ENCODE results near the gene GPATCH1.

The GPATCH1 gene

DNA sequence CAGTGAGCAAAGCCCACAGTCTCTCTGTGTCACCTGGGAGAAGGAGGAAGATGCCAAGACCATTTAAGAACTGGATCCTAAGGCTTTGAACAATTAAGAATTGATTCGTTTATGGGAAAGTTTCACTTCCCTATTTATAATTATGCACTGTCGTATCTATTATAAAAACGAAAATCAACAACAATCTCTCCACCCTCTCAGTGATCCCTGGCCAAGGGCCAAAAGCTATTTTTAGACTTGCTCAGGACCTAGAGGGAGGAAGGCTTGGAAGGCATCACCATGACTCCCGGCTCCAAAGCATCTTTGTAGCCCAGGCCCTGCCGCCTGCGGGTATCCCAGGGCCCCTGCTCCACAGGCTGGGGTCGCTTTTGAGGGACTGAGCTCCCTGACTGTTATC lies 17.6 kb upstream of the GPATCH1 start:
- no peak overlapping the region for H3K27ac ChIP-seq (ENCODE audit: insufficient read depth, low read length, poor library complexity, severe bottlenecking)
- H3K4me1 ChIP-seq (ENCODE audit: control insufficient read depth, insufficient read depth, low read length, poor library complexity, severe bottlenecking) = peaks cover 13% of the 10 kb centered on the region
- H3K36me3 ChIP-seq (ENCODE audit: control insufficient read depth, insufficient read depth, low read length) = no peaks in the 10 kb centered on the region
- peaks cover 12% of the 10 kb centered on the region for H3K27me3 ChIP-seq (replicated peaks; ENCODE audit: control insufficient read depth, insufficient read depth, low read length, poor library complexity, severe bottlenecking)
- no peaks in the 10 kb centered on the region for H3K9me3 ChIP-seq (ENCODE audit: control insufficient read depth, low read length)
- DNase-seq = no peak
- no peak overlapping the region for H3K4me3 ChIP-seq (ENCODE audit: insufficient read depth, low read depth, low read length, poor library complexity, severe bottlenecking)

DNA sequence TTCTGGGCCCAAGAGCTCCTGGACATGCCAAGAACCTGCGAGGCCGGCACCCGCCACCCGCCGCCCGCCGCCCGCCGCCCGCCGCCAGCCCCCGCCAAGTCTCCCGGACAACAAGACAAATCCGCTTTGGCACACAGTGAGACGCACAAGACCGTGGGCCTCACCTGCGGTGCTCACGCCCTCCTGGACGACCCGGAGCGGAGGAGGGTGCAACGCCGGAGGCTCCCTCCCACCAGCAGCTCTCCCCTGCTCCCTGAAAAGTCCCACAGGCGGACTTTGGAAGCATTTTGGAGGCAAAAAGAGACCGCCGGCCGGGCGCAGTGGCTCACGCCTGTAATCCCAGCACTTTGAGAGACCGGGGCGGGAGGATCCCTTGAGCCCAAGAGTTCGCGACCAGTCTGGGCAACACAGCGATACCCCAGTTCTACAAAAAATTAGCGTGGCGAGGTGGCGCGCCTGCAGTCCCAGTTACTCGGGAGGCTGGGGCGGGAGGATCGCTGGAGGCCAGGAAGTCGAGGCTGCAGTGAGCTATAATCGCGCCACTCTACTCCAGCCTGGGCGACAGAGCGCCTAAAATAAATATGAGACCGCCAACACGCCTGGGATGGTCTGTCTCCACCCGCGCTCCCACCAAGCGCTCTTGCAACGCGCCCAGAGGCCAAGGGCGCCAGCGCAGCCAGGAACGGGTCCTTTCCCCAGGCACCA lies 17.1 kb upstream of the GPATCH1 start:
- H3K27ac ChIP-seq (ENCODE audit: insufficient read depth, low read length, poor library complexity, severe bottlenecking) = no peak overlapping the region
- H3K4me1 ChIP-seq (ENCODE audit: control insufficient read depth, insufficient read depth, low read length, poor library complexity, severe bottlenecking) = peaks cover 13% of the 10 kb centered on the region
- H3K4me3 ChIP-seq (ENCODE audit: insufficient read depth, low read depth, low read length, poor library complexity, severe bottlenecking) = no peak overlapping the region
- peaks cover 12% of the 10 kb centered on the region for H3K27me3 ChIP-seq (replicated peaks; ENCODE audit: control insufficient read depth, insufficient read depth, low read length, poor library complexity, severe bottlenecking)
- no peaks in the 10 kb centered on the region for H3K9me3 ChIP-seq (ENCODE audit: control insufficient read depth, low read length)
- no peaks in the 10 kb centered on the region for H3K36me3 ChIP-seq (ENCODE audit: control insufficient read depth, insufficient read depth, low read length)
- no peak for DNase-seq

- H3K9me3 ChIP-seq (ENCODE audit: control insufficient read depth, low read length) = no peaks in the 10 kb centered on the region
- peaks cover 12% of the 10 kb centered on the region for H3K27me3 ChIP-seq (replicated peaks; ENCODE audit: control insufficient read depth, insufficient read depth, low read length, poor library complexity, severe bottlenecking)
- no peak overlapping the region for H3K4me3 ChIP-seq (ENCODE audit: insufficient read depth, low read depth, low read length, poor library complexity, severe bottlenecking)
- H3K27ac ChIP-seq (ENCODE audit: insufficient read depth, low read length, poor library complexity, severe bottlenecking) = no peak overlapping the region
- peaks cover 13% of the 10 kb centered on the region for H3K4me1 ChIP-seq (ENCODE audit: control insufficient read depth, insufficient read depth, low read length, poor library complexity, severe bottlenecking)
- H3K36me3 ChIP-seq (ENCODE audit: control insufficient read depth, insufficient read depth, low read length) = no peaks in the 10 kb centered on the region
- DNase-seq = no peak
Measured at GRCh38 chr19:33064458-33064791, 16.6 kb upstream of the GPATCH1 start.

DNA sequence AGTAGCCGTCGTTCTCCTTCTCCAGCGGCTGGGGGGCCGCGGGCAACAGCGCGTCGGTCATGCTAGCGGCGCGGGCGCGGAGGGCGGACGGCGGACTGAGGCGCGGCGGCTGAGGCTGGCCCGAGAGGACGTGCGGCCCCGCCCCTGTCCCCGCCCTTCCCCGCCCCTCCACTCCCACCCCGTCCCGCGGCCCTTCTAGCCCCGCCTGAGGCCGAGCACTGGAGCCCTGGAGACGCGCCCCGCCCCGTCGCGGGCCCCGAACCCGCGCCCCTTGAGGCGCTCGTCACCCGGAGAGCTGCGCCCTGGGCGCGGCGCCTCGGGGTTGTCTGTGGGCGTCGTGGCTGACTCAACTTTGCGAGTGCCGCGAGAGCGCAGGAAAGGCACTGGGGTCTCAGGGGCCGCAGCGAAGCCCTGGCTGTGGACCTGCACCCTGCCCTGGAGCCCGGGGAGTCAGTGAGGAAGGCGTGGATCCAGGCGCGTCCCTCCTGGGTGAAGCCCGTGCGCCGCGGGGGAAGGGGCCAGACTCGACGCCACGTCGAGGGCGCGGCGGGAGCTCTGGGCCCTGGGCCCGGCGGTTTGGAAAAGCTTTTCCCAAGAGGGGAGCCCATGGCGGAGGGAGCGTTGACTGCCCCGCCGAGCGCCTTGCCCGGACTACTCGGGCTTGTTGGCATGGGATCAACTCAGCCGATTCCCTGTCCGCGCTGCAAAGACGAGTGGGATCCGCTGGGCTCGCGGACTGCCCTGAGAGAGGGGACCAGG lies 16.0 kb upstream of the GPATCH1 start, which contains the start of gene RHPN2:
Gene RHPN2 (minus strand): TSS at position 97 of the 759 bp plus-strand sequence. CDS start 36 bp downstream, at position 61.
- Histone ChIP-seq H3K4me3 (ENCODE audit: insufficient read depth, low read depth, low read length, poor library complexity, severe bottlenecking) (peak within 1 kb of the TSS; percentile 17), H3K36me3 (ENCODE audit: control insufficient read depth, insufficient read depth, low read length) (no peaks in the 10 kb centered on the region), H3K9me3 (ENCODE audit: control insufficient read depth, low read length) (no peaks in the 10 kb centered on the region), H3K27me3 (replicated peaks; ENCODE audit: control insufficient read depth, insufficient read depth, low read length, poor library complexity, severe bottlenecking) (peaks cover 12% of the 10 kb centered on the region), H3K27ac (ENCODE audit: insufficient read depth, low read length, poor library complexity, severe bottlenecking) (no peak within 1 kb of the TSS), H3K4me1 (ENCODE audit: control insufficient read depth, insufficient read depth, low read length, poor library complexity, severe bottlenecking) (peaks cover 13% of the 10 kb centered on the region)
- DNase-seq = no peak

DNA sequence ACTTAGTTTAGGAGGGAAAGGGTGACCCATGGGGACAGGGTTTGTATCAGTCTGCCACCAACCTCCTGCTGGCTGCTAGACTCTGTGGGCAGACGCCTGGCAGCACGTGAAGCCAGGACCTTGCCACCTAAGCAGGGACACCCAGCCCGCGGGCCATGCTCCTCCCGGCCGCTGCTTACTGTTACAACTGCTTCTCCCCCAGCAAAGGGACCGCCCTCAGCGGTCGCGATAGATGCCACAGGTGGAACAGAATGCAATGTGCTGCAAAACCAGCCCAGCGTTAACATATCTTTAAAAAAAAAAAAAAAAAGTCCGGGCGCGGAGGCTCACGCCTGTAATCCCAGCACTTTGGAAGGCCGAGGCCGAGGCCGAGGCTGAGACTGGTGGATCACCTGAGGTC lies 14.4 kb upstream of the GPATCH1 start:
- peaks cover 13% of the 10 kb centered on the region for H3K4me1 ChIP-seq (ENCODE audit: control insufficient read depth, insufficient read depth, low read length, poor library complexity, severe bottlenecking)
- H3K4me3 ChIP-seq (ENCODE audit: insufficient read depth, low read depth, low read length, poor library complexity, severe bottlenecking) = no peak overlapping the region
- no peak for DNase-seq
- no peaks in the 10 kb centered on the region for H3K9me3 ChIP-seq (ENCODE audit: control insufficient read depth, low read length)
- H3K36me3 ChIP-seq (ENCODE audit: control insufficient read depth, insufficient read depth, low read length) = no peaks in the 10 kb centered on the region
- peaks cover 12% of the 10 kb centered on the region for H3K27me3 ChIP-seq (replicated peaks; ENCODE audit: control insufficient read depth, insufficient read depth, low read length, poor library complexity, severe bottlenecking)
- no peak overlapping the region for H3K27ac ChIP-seq (ENCODE audit: insufficient read depth, low read length, poor library complexity, severe bottlenecking)

GRCh38 chr19:33067121-33067520 lies 13.9 kb upstream of the GPATCH1 start:
- no peak overlapping the region for H3K27ac ChIP-seq (ENCODE audit: insufficient read depth, low read length, poor library complexity, severe bottlenecking)

DNA sequence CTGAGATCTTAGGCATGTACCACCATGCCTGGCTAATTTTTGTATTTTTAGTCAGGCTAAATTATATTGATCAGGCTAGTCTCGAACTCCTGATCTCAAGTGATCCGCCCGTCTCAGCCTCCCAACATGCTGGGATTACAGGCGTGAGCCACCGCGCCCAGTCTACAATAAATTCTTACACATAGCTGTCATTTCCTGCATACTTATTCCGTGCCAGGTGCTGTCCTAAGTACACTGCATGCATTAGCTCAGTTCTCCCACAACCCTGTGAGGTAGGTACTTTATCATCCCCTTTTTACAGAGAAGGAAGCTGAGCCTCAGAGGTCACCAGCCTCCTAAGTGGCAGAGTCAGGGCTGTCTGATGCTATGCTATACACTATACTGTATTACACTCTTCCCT lies 9.1 kb upstream of the GPATCH1 start:
- DNase-seq = no peak
- no peaks in the 10 kb centered on the region for H3K9me3 ChIP-seq (ENCODE audit: control insufficient read depth, low read length)
- no peaks in the 10 kb centered on the region for H3K4me1 ChIP-seq (ENCODE audit: control insufficient read depth, insufficient read depth, low read length, poor library complexity, severe bottlenecking)
- H3K4me3 ChIP-seq (ENCODE audit: insufficient read depth, low read depth, low read length, poor library complexity, severe bottlenecking) = no peak overlapping the region
- H3K27ac ChIP-seq (ENCODE audit: insufficient read depth, low read length, poor library complexity, severe bottlenecking) = no peak overlapping the region
- H3K27me3 ChIP-seq (replicated peaks; ENCODE audit: control insufficient read depth, insufficient read depth, low read length, poor library complexity, severe bottlenecking) = no peaks in the 10 kb centered on the region
- no peaks in the 10 kb centered on the region for H3K36me3 ChIP-seq (ENCODE audit: control insufficient read depth, insufficient read depth, low read length)

More at GRCh38 chr19:33067121-33067520, 13.9 kb upstream of the GPATCH1 start:
- peaks cover 12% of the 10 kb centered on the region for H3K27me3 ChIP-seq (replicated peaks; ENCODE audit: control insufficient read depth, insufficient read depth, low read length, poor library complexity, severe bottlenecking)
- H3K4me3 ChIP-seq (ENCODE audit: insufficient read depth, low read depth, low read length, poor library complexity, severe bottlenecking) = no peak overlapping the region
- no peaks in the 10 kb centered on the region for H3K36me3 ChIP-seq (ENCODE audit: control insufficient read depth, insufficient read depth, low read length)
- DNase-seq = no peak
- peaks cover 13% of the 10 kb centered on the region for H3K4me1 ChIP-seq (ENCODE audit: control insufficient read depth, insufficient read depth, low read length, poor library complexity, severe bottlenecking)
- no peaks in the 10 kb centered on the region for H3K9me3 ChIP-seq (ENCODE audit: control insufficient read depth, low read length)

DNA sequence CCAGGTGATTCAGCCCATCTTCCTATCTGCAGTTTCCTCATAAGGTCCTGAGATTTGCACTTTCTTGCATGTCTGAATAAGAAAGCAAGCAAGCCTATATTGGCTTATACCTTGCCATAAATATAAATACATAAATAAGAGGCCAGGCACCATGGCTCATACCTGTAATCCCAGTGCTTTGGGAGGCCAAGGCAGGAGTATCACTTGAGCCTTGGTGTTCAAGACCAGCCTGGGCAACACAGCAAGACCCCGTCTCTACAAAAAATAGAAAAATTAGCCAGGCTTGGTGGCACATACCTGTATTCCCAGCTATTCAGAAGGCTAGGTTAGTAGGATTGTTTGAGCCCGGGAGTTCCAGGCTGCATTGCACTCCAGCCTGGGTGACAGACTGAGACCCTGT lies 5.5 kb upstream of the GPATCH1 start:
- Histone ChIP-seq H3K36me3 (ENCODE audit: control insufficient read depth, insufficient read depth, low read length) (no peaks in the 10 kb centered on the region), H3K27me3 (replicated peaks; ENCODE audit: control insufficient read depth, insufficient read depth, low read length, poor library complexity, severe bottlenecking) (no peaks in the 10 kb centered on the region), H3K4me1 (ENCODE audit: control insufficient read depth, insufficient read depth, low read length, poor library complexity, severe bottlenecking) (peaks cover 2% of the 10 kb centered on the region), H3K9me3 (ENCODE audit: control insufficient read depth, low read length) (no peaks in the 10 kb centered on the region), H3K27ac (ENCODE audit: insufficient read depth, low read length, poor library complexity, severe bottlenecking) (no peak overlapping the region), H3K4me3 (ENCODE audit: insufficient read depth, low read depth, low read length, poor library complexity, severe bottlenecking) (no peak overlapping the region)
- DNase-seq = no peak

DNA sequence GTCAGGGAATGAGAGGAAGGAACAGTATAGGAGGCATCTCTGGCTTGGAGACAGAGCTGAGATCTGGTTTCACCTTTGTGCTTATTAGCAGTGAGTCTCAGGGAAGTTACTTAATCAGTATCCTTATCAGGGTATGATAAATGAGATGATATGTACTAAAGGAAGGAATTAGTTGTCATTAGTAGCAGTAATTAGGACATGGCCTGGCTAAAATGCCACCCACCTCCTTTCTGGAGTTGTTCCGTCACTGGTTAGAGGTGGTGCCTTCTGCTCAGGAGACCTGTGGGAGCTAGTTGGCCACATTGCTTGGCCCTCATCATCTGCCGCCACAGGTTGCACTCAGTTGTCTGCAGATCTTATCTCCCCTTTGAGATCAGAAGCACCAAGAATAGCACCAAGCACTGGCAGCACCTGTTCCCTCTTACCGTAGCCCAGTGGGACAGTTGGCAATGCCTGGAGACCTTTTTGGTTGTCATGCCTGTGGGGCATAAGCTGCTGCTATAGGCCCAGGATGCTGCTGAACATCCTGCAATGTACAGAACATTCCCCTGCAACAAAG lies 4.7 kb downstream of the GPATCH1 start:
- peaks cover 17% of the 10 kb centered on the region for H3K36me3 ChIP-seq (ENCODE audit: control insufficient read depth, insufficient read depth, low read length)
- H3K4me1 ChIP-seq (ENCODE audit: control insufficient read depth, insufficient read depth, low read length, poor library complexity, severe bottlenecking) = peaks cover 13% of the 10 kb centered on the region
- no peak overlapping the region for H3K4me3 ChIP-seq (ENCODE audit: insufficient read depth, low read depth, low read length, poor library complexity, severe bottlenecking)
- no peak overlapping the region for H3K27ac ChIP-seq (ENCODE audit: insufficient read depth, low read length, poor library complexity, severe bottlenecking)
- no peak for DNase-seq
- H3K9me3 ChIP-seq (ENCODE audit: control insufficient read depth, low read length) = no peaks in the 10 kb centered on the region
- no peaks in the 10 kb centered on the region for H3K27me3 ChIP-seq (replicated peaks; ENCODE audit: control insufficient read depth, insufficient read depth, low read length, poor library complexity, severe bottlenecking)

- Histone ChIP-seq H3K27ac (ENCODE audit: insufficient read depth, low read length, poor library complexity, severe bottlenecking) (no peak overlapping the region), H3K9me3 (ENCODE audit: control insufficient read depth, low read length) (no peaks in the 10 kb centered on the region), H3K36me3 (ENCODE audit: control insufficient read depth, insufficient read depth, low read length) (peaks cover 23% of the 10 kb centered on the region), H3K4me1 (ENCODE audit: control insufficient read depth, insufficient read depth, low read length, poor library complexity, severe bottlenecking) (peaks cover 5% of the 10 kb centered on the region), H3K4me3 (ENCODE audit: insufficient read depth, low read depth, low read length, poor library complexity, severe bottlenecking) (no peak overlapping the region), H3K27me3 (replicated peaks; ENCODE audit: control insufficient read depth, insufficient read depth, low read length, poor library complexity, severe bottlenecking) (no peaks in the 10 kb centered on the region)
- DNase-seq = no peak
Measured at GRCh38 chr19:33086955-33087354, 6.0 kb downstream of the GPATCH1 start.

Data from effector memory CD4-positive, alpha-beta T cell (primary cell).